CD8-positive, alpha-beta memory T cell (primary cell): ENCODE measurements around the gene ERI3. TPM values are rescaled to one million over a fixed set of nuclear protein-coding genes. Genes with fewer than 3 reads are reported as not detected.

Experiments
- CTCF ChIA-PET: fragments of 350-600 bp; sonication (Branson Sonifier 250); formaldehyde crosslinking; loops from one replicate; lab custom pipeline; 2021; ENCODE audit warnings: antibody characterized with exemption; lab: Charles Lee
- POLR2A ChIA-PET: fragments of 350-600 bp; sonication (Branson Sonifier 250); formaldehyde crosslinking; loops from one replicate; lab custom pipeline; 2021; ENCODE audit warnings: antibody characterized with exemption; lab: Charles Lee
- DNase-seq, 5 donors: peaks; one replicate each; pipeline versions ENCODE4 v3.0.0 to v3.0.0-alpha.2; 2020 to 2022; ENCODE audit warnings: mixed read lengths in 1 of 5
- H3K27ac ChIP-seq: one replicate; pipeline ENCODE4 v1.7.0; 2013; ENCODE audit warnings: low read depth, mild to moderate bottlenecking, low read length, moderate library complexity
- H3K27me3 ChIP-seq: 2 replicates; pipeline ENCODE4 v1.7.0; 2013; ENCODE audit warnings: low read length, mild to moderate bottlenecking; ENCODE audit not compliant: insufficient read depth, poor library complexity, severe bottlenecking
- H3K36me3 ChIP-seq: 2 replicates; pipeline ENCODE4 v1.7.0; 2013; ENCODE audit warnings: mild to moderate bottlenecking, low read length, moderate library complexity; ENCODE audit not compliant: insufficient read depth
- H3K4me1 ChIP-seq: 2 replicates; pipeline ENCODE4 v1.7.0; 2013; ENCODE audit warnings: mild to moderate bottlenecking, low read length, moderate library complexity; ENCODE audit not compliant: insufficient read depth
- H3K4me3 ChIP-seq: 2 replicates; pipeline ENCODE4 v1.7.0; 2013; ENCODE audit warnings: mild to moderate bottlenecking, low read length
- H3K9me3 ChIP-seq: 2 replicates; pipeline ENCODE4 v1.7.0; 2013; ENCODE audit warnings: mild to moderate bottlenecking, low read length
- H3K27ac Mint-ChIP-seq, 8 donors: one replicate each; pipeline ENCODE4 v1.8.0; 2020 to 2021; ENCODE audit warnings: mixed read lengths in 8 of 8, mild to moderate bottlenecking in 6 of 8, inconsistent platforms in 3 of 8, moderate library complexity in 3 of 8
- H3K27me3 Mint-ChIP-seq, 2 donors: one replicate each; pipeline ENCODE4 v1.8.0; 2020 to 2021; ENCODE audit warnings: mixed read lengths in 2 of 2, mild to moderate bottlenecking in 1 of 2, moderate library complexity in 1 of 2
- H3K36me3 Mint-ChIP-seq, 3 donors: one replicate each; pipeline ENCODE4 v1.8.0; 2020 to 2021; ENCODE audit warnings: mixed read lengths in 3 of 3, inconsistent platforms in 1 of 3, mild to moderate bottlenecking in 1 of 3
- H3K4me1 Mint-ChIP-seq, 3 donors: one replicate each; pipeline ENCODE4 v1.8.0; 2020 to 2021; ENCODE audit warnings: mixed read lengths in 3 of 3, inconsistent platforms in 1 of 3, mild to moderate bottlenecking in 1 of 3
- H3K4me3 Mint-ChIP-seq, 7 donors: one replicate each; pipeline ENCODE4 v1.8.0; 2020 to 2021; ENCODE audit warnings: mixed read lengths in 7 of 7, mild to moderate bottlenecking in 6 of 7, moderate library complexity in 4 of 7, inconsistent platforms in 2 of 7
- H3K9me3 Mint-ChIP-seq, 5 donors: one replicate each; pipeline ENCODE4 v1.8.0; 2020 to 2022; ENCODE audit warnings: mixed read lengths in 5 of 5, mild to moderate bottlenecking in 3 of 5, moderate library complexity in 2 of 5, inconsistent platforms in 1 of 5
- polyA plus RNA-seq: library from polyadenylated mRNA; unstranded; fragments of 300-500 nt; fragmentation: Illumina TruSeq; gene quantifications from one replicate; pipeline ENCODE4 v1.2.3, GENCODE V29; 2021
- total RNA-seq, 2 experiments: library from RNA; stranded (reverse); gene quantifications; one replicate each; pipeline ENCODE4 v1.2.3, GENCODE V29; 2021

ERI3 gene
- total and polyA plus RNA-seq, 3 experiments from 2014 or later: 36.1 to 59.9 (median 53.8) TPM

DNA sequence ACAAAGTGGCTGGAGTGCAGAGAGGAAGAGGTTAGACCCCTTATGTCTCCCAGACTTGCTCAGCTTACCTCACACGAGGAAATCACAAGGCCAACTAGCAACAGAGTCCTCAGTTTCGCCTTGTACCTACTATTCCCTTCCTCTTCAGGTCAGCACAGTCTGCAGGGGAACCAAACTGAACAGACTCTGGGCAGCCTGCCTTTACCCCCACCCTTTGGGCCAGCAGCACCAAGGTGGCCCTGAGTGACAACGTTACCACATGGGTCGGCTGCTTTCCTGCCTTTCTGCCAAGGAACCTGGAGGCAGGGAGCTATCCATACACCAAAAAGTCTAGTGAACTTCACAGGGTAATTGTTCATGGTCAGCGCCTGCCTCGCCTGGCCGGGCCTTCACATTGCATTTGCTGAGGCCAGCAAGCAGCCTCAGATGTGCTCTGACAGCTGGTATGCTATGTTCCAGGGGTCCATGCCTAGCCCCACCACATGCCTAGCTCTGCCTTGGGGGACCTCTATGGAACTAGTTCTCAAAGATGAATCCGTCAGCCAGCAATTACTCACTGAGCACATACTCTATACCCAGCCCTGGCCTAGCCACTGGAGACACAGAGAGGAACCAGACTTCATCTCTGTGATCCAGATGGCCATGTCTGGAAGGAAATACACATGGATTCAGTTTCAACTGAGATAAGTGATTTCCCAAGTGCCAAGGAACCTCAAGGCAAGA lies 72.2 kb downstream of the ERI3 start:
- no peak overlapping the region for H3K4me3 Mint-ChIP-seq
- no peaks in the 10 kb centered on the region for H3K9me3 Mint-ChIP-seq
- CTCF ChIA-PET: no interaction called here
- no peak overlapping the region for H3K27ac ChIP-seq
- no peaks in the 10 kb centered on the region for H3K27me3 ChIP-seq
- DNase-seq: no peak
- H3K27me3 Mint-ChIP-seq: no peaks in the 10 kb centered on the region
- H3K4me1 ChIP-seq: no peaks in the 10 kb centered on the region
- H3K27ac Mint-ChIP-seq: no peak overlapping the region
- H3K4me1 Mint-ChIP-seq: no peaks in the 10 kb centered on the region
- H3K4me3 ChIP-seq: no peak overlapping the region
- POLR2A ChIA-PET: no interaction called here
- H3K9me3 ChIP-seq: no peaks in the 10 kb centered on the region
- peaks cover 0 to 54% (median 22%) of the 10 kb centered on the region in 3 donors for H3K36me3 Mint-ChIP-seq
- H3K36me3 ChIP-seq: peaks cover 4% of the 10 kb centered on the region

DNA sequence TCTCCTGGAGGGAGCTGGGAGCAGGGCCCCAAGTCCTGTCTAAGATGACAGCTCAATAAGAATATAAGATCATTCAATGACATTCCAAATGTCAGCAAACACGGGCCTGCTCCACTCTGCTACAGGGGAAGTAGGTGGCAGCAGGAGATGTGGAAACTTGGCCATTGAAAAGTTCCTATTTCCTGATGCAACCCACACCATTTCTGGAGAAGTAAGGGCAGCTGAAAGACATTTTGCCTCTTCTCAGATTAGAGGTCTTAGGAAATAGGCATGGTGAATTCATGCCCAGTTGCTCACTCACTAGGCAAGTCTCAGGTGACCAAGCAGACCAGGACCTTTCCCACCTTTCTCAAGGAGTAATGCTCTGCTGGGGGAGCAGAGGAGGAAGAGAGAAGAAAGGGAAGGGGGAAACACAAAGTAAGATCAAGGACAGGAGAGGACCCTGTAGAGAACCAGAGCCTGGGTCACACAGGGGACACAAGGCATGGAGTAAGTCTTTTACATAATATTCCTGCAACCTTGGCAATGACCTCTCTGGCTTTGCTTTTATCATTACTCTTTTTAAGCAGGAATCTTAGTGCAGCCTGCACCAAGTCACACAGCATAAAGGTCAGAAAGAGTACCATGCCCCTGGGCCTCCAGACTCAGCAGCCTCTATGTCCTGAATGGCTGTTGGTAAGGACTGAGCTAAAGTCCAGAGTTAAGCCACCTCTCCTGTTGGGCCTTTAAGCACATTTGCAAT lies 72.9 kb downstream of the ERI3 start:
- H3K36me3 Mint-ChIP-seq: peaks cover 0 to 47% (median 22%) of the 10 kb centered on the region in 3 donors
- ChIA-PET POLR2A (no interaction called here), CTCF (no interaction called here)
- H3K27ac Mint-ChIP-seq: peak overlapping the region in 1 of 8 donors; percentile 31
- Histone ChIP-seq H3K27ac (no peak overlapping the region), H3K4me3 (no peak overlapping the region), H3K27me3 (no peaks in the 10 kb centered on the region), H3K4me1 (no peaks in the 10 kb centered on the region), H3K36me3 (peaks cover 4% of the 10 kb centered on the region), H3K9me3 (no peaks in the 10 kb centered on the region)
- no peak overlapping the region for H3K4me3 Mint-ChIP-seq
- no peaks in the 10 kb centered on the region for H3K4me1 Mint-ChIP-seq
- no peak for DNase-seq
- H3K27me3 Mint-ChIP-seq: no peaks in the 10 kb centered on the region
- no peaks in the 10 kb centered on the region for H3K9me3 Mint-ChIP-seq

DNA sequence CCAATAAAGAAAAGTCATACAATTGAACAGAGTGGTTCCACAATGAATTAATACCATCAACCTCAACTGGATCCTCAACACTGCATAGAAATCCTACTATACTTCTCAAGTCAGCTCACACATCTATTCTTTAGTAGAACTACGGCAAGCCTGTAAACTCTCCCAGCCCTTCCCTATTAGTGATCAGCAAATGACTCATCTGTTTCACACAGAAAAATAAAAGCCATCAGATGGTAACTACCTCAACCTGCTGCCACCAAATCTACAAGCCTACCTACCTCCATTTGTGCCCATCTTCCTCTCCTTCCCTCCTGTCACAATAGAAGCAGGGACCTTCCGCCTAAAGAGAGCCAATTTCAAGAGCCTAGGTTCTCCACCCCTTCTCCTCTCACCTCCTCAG lies 78.2 kb downstream of the ERI3 start:
- no peak overlapping the region for H3K4me3 ChIP-seq
- peaks cover 0 to 8% (median 2%) of the 10 kb centered on the region in 3 donors for H3K36me3 Mint-ChIP-seq
- no peak overlapping the region for H3K27ac ChIP-seq
- H3K9me3 ChIP-seq: no peaks in the 10 kb centered on the region
- H3K36me3 ChIP-seq: no peaks in the 10 kb centered on the region
- no peak overlapping the region for H3K4me3 Mint-ChIP-seq
- CTCF ChIA-PET: no interaction called here
- H3K4me1 ChIP-seq: peaks cover 15% of the 10 kb centered on the region
- POLR2A ChIA-PET: interaction anchor here (0.5 kb wide), 1 partner anchor 71 kb away, joined by 3 read pairs; no protein-coding TSS in a partner anchor
- H3K9me3 Mint-ChIP-seq: no peaks in the 10 kb centered on the region
- H3K27me3 Mint-ChIP-seq: no peaks in the 10 kb centered on the region
- DNase-seq: no peak
- H3K27ac Mint-ChIP-seq: no peak overlapping the region
- peaks cover 8 to 19% (median 14%) of the 10 kb centered on the region in 3 donors for H3K4me1 Mint-ChIP-seq
- H3K27me3 ChIP-seq: no peaks in the 10 kb centered on the region

DNA sequence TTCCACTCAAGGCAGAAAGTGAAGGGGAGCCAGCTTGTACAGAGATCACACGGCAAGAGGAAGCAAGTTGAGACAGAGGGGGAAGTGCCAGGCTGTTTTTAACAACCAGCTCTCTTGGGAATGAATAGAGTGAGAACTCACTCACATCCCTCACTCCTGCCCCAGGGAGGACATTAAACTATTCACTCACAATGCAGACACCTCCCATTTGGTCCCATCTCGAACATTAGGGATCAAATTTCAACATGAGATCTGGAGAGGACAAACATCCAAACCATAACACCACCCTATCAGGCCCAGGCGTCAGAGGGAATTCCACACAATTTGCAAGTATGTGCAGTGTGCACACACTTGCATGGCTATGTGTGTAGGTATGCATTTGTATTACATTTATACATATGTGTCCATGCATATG lies 79.1 kb downstream of the ERI3 start:
- POLR2A ChIA-PET: interaction anchor here (0.5 kb wide), 1 partner anchor 72 kb away, joined by 3 read pairs; no protein-coding TSS in a partner anchor
- H3K9me3 Mint-ChIP-seq: no peaks in the 10 kb centered on the region
- no peaks in the 10 kb centered on the region for H3K36me3 ChIP-seq
- H3K36me3 Mint-ChIP-seq: peaks cover 0 to 8% (median 2%) of the 10 kb centered on the region in 3 donors
- peaks cover 8 to 19% (median 17%) of the 10 kb centered on the region in 3 donors for H3K4me1 Mint-ChIP-seq
- H3K27me3 ChIP-seq: no peaks in the 10 kb centered on the region
- H3K4me3 Mint-ChIP-seq: no peak overlapping the region
- CTCF ChIA-PET: no interaction called here
- H3K27me3 Mint-ChIP-seq: no peaks in the 10 kb centered on the region
- H3K4me3 ChIP-seq: no peak overlapping the region
- no peak for DNase-seq
- H3K4me1 ChIP-seq: peaks cover 15% of the 10 kb centered on the region
- H3K27ac Mint-ChIP-seq: no peak overlapping the region
- H3K27ac ChIP-seq: no peak overlapping the region
- no peaks in the 10 kb centered on the region for H3K9me3 ChIP-seq

DNA sequence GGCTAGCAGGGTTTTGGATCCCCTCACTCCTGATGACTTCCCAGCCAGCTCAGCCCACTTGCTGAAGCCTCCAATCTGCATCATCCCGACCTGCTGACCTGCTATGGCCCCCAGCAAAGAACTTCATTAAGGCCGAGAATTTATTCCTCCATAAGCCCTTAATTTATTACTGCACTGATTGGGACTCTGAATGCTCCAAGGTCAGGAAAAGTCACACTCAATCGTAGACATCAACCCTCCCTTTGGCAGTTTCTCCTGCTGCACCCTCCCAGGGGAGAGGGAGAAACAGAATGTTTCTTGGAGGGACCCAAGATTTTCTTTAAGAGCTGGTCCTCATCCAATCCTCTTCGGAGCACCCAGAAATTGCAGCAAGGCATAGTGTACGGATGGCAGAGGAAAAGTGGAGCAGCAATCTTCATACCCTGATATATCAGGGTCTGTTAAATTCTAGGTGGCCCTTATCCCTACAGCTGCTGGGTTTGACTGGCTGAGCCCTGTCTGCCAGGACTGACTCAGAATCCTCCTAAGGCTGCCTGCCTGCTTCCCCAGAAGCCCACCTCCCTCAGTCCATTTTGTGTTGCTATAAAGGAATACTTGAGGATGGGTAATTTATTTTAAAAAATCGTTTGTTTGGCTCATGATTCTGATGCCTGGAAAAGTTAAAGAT lies 79.6 kb downstream of the ERI3 start:
- Histone ChIP-seq H3K4me3 (no peak overlapping the region), H3K9me3 (no peaks in the 10 kb centered on the region), H3K27ac (no peak overlapping the region), H3K27me3 (no peaks in the 10 kb centered on the region), H3K36me3 (no peaks in the 10 kb centered on the region), H3K4me1 (peaks cover 15% of the 10 kb centered on the region)
- H3K36me3 Mint-ChIP-seq: peaks cover 0 to 7% (median 0%) of the 10 kb centered on the region in 3 donors
- H3K4me3 Mint-ChIP-seq: no peak overlapping the region
- no peaks in the 10 kb centered on the region for H3K9me3 Mint-ChIP-seq
- H3K27me3 Mint-ChIP-seq: no peaks in the 10 kb centered on the region
- POLR2A ChIA-PET: no interaction called here
- peaks cover 8 to 19% (median 17%) of the 10 kb centered on the region in 3 donors for H3K4me1 Mint-ChIP-seq
- DNase-seq: no peak
- H3K27ac Mint-ChIP-seq: peak overlapping the region in 4 of 8 donors; percentile 15 to 79 (median 42)
- CTCF ChIA-PET: no interaction called here

DNA sequence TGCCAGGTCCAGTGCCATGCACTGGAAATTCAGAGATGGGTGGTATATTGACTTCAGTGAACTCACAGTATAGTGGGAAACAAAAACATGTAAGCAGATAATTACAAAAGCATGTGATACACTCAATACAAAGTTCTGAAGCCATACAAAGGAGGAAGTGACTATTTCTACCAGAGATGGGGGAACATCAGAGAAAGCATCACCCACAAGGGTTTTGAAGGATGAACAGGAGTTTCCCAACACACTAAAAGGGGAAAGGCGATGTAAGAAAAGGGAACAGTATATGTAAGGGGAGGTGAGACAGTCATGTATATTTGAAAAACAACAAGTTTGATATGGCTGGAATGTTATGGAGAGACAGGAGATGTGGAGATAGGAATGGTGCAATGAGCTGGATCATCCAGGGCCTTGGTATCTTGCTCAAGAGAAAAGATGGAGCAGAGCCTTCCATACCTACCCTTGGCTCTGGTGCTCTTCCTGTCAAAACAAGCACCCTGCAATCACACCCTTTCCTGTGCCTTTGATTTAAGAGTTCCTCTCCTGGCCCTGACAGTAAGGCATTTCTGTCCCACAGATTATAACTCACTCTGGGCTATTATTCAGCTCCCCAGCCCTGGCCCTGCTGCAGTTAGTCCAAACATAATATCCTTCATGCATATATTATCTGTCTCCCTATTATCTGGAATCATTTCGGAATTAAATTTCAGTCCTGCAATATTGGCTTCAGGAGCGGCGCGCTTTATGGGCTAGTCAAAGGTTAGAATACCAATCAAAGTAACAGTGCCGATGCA lies 81.3 kb downstream of the ERI3 start:
- Histone ChIP-seq H3K4me3 (no peak overlapping the region), H3K9me3 (no peaks in the 10 kb centered on the region), H3K27ac (no peak overlapping the region), H3K27me3 (no peaks in the 10 kb centered on the region), H3K4me1 (peaks cover 15% of the 10 kb centered on the region), H3K36me3 (no peaks in the 10 kb centered on the region)
- Mint-ChIP-seq H3K4me3 (no peak overlapping the region), H3K27me3 (peaks cover 0 to 1% of the 10 kb centered on the region in 2 donors), H3K4me1 (peaks cover 8 to 19% (median 17%) of the 10 kb centered on the region in 3 donors), H3K27ac (no peak overlapping the region), H3K36me3 (peaks cover 0 to 6% (median 0%) of the 10 kb centered on the region in 3 donors), H3K9me3 (no peaks in the 10 kb centered on the region)
- CTCF ChIA-PET: no interaction called here
- POLR2A ChIA-PET: no interaction called here
- DNase-seq: no peak

DNA sequence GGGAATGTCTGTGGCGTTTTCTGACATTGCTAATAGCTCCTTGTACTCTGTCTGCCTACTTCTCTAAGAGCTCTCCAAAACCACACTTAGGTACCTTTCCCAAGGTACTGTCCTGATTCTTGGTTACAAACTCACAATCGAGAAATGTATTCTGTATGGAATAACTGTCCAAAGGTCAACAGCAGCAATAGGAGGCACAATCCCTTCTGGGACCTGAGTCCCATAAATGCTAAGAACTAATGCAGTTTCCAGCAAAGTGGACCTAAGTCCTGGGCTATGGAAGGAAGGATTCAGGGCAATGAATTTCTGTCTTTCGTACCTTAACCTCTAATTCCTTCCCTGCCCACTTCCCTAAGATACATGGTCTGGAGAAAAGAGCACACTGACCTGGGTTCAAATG lies 82.1 kb downstream of the ERI3 start:
- H3K9me3 ChIP-seq: no peaks in the 10 kb centered on the region
- H3K4me3 Mint-ChIP-seq: no peak overlapping the region
- no peaks in the 10 kb centered on the region for H3K9me3 Mint-ChIP-seq
- H3K4me1 ChIP-seq: peaks cover 15% of the 10 kb centered on the region
- peaks cover 8 to 19% (median 17%) of the 10 kb centered on the region in 3 donors for H3K4me1 Mint-ChIP-seq
- H3K27me3 ChIP-seq: no peaks in the 10 kb centered on the region
- H3K36me3 Mint-ChIP-seq: peaks cover 0 to 6% (median 5%) of the 10 kb centered on the region in 3 donors
- ChIA-PET POLR2A (no interaction called here), CTCF (no interaction called here)
- DNase-seq: no peak
- H3K27me3 Mint-ChIP-seq: peaks cover 0 to 1% of the 10 kb centered on the region in 2 donors
- H3K36me3 ChIP-seq: no peaks in the 10 kb centered on the region
- H3K27ac Mint-ChIP-seq: no peak overlapping the region
- H3K27ac ChIP-seq: no peak overlapping the region
- H3K4me3 ChIP-seq: no peak overlapping the region
